Uterus (tissue), 2 donors: Measurements from ENCODE around the gene MED10.

ENCODE experiments used
- POLR2A ChIP-seq, 2 donors: fragments of 450-650 bp; IDR thresholded peaks; one replicate each; pipeline ENCODE4 v1.6.1; 2016; ENCODE audit warnings: antibody characterized with exemption in 2 of 2, mild to moderate bottlenecking in 1 of 2, moderate library complexity in 1 of 2
- TF ChIP-seq, protein P1 (sequence below), 4 experiments: fragments of 200-600 bp in 2 of 4; fragments of 450-650 bp in 2 of 4; sonication (generic) in 2 of 4; IDR thresholded peaks; one replicate each; pipeline ENCODE4 v1.5.1; 2016 to 2019; ENCODE audit warnings: antibody characterized with exemption in 4 of 4, mild to moderate bottlenecking in 2 of 4, moderate library complexity in 1 of 4

DNA sequence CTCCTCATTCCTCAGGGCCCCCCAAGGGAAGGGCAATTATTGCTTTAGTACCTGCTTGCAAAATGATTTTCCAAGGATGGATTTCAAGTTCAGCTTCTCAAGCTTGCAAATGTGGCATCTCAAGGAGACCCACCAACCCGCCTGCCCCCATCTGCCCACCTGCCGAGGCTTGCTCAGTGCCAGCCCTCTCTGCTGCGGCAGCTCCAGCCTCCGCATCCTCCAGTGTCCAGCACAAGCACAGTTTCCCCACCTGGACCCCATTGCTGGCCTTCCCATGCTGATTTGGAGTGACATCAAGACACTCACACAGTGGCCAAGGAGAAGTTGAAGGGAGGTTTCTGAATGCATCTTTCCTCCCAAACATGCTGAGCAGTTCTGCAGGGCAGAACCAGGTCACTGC, 31.2 kb downstream of the MED10 start:
- TF ChIP-seq, protein P1, sequence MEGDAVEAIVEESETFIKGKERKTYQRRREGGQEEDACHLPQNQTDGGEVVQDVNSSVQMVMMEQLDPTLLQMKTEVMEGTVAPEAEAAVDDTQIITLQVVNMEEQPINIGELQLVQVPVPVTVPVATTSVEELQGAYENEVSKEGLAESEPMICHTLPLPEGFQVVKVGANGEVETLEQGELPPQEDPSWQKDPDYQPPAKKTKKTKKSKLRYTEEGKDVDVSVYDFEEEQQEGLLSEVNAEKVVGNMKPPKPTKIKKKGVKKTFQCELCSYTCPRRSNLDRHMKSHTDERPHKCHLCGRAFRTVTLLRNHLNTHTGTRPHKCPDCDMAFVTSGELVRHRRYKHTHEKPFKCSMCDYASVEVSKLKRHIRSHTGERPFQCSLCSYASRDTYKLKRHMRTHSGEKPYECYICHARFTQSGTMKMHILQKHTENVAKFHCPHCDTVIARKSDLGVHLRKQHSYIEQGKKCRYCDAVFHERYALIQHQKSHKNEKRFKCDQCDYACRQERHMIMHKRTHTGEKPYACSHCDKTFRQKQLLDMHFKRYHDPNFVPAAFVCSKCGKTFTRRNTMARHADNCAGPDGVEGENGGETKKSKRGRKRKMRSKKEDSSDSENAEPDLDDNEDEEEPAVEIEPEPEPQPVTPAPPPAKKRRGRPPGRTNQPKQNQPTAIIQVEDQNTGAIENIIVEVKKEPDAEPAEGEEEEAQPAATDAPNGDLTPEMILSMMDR (IDR thresholded peaks at IDR 0.05): no peak
- TF ChIP-seq POLR2A (IDR thresholded peaks at IDR 0.05): no peak
